Measurements from ENCODE around the gene HOXA3.

The HOXA3 gene

DNA sequence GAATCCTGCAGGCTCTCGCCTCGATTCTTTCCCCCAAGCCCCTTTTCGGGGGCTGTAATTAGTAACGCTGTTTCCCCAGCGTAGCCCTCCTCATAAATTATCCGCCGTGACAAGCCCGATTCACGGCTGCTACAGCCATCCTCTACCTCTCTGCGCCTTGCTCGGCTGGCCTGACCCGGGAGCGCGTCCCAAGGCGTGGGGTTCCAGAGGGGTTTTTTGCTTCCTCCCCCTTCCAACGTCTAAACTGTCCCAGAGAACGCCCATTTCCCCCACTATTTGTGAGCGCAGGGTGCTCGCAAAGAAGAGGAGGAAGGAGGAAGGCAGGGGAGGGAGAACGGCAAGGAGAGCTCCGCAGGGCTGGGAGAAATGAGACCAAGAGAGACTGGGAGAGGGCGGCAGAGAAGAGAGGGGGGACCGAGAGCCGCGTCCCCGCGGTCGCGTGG is 9.8 kb downstream of the HOXA3 start:
- DNase-seq: peak; percentile 68

DNA sequence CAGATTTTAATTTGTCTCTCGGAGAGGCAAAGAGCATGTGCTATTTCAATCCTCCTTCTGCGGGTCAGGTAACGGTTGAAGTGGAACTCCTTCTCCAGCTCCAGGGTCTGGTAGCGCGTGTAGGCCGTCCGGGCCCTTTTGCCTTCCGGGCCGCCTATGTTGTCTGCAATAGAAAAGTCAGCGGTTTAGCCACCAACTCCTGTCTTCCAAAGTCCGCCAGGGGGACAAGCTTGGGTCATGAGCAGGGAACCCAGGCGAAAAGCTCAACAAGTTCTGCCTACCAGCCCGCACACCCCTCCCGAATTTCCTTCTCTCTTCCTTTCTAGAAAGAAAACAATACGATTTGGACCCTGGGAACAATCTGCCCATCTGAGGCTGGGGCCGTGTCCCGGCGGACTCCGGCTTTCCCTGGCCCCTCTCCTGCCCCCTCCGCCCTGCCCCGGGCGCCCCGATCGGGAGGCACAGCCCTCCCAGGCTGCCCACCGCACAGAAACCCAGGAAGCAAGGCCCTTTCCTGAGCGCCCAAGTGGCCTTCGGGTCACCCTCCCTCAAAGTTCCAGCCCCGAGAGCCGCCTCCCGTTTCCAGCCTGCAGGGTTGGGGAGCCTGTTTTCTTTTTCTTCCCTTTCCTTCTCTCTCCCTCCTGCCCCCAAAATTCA is 10.3 kb downstream of the HOXA3 start:
- DNase-seq: peak; percentile 58

GRCh38 chr7:27141137-27141922 is 11.1 kb downstream of the HOXA3 start:
- DNase-seq: no peak

DNA sequence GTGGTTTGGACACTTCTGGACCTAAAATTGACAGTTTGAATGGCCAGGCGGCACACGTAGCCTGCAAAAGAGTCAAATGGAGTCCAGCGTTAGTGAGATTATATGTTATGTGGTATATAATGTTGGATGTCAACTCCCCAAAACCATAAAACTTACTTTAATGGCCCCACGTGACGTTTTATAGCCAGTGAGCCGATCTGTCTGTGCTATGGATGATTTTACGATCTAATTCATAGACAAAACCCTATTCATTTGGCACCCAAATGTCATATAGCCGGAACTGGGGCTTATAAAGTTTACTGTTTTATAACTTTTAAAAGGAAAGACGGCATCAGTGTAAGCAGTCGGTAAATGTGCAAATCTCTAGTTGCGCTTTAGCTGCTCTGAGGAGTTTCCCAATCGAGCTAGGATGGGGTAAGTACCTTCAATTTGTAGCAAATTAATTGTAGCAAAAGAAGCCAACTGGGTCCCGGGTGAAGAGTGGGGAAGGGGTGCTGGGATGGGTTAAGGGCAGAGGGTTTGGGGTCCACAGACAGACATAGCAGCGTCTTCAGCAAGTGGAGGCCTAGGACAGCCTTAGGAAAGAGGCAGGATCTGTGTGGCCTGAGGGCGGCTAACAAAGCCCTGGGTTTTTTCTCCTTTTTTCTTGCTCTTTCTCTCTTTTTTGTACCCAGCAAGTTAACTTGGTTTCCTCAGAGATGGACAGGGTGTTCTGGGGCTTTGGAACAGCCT is 12.1 kb downstream of the HOXA3 start:
- no peak for DNase-seq

DNA sequence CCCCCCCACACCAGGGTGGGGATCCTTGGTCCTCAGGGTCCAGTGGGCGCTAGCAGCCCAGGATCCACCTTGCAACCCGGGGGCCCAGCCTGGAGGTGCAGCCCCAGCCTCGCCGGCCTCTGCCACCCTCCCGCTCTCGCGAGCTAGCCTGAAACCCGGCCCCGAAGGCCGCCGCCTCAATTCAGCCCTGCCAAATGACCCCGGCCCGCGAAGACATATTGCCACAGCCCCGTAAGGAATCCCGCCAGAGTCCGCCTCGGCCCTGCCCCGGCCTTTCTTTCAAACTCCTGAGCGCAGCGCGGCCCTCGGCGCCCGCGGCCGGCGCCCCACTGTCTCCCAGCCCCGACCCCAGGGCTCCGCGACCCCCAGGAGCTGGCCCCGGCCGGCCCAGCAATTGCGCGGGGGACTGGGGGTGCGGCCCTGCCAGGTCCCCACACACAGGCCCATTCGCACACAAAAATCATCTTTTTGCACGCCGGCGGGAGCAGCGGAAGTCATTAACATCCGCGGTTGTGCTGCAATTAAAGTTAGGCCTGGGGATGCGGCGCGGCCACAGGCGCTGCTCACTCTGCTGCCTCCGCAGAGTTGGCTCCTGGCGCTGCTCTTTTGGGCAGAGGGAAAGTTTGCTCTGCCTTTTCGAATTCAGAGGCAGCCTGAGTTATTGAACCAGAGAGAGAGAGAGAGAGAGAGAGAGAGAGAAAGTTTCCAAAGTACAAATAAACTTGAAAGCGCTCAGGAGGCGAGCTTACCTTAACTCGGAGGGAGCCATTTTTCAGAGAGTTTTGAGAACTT is 12.9 kb downstream of the HOXA3 start:
- no peak for DNase-seq

GRCh38 chr7:27138985-27139333 is 13.4 kb downstream of the HOXA3 start:
- no peak for DNase-seq

- no peak for DNase-seq
Measured at GRCh38 chr7:27138472-27138871, 13.9 kb downstream of the HOXA3 start.

DNA sequence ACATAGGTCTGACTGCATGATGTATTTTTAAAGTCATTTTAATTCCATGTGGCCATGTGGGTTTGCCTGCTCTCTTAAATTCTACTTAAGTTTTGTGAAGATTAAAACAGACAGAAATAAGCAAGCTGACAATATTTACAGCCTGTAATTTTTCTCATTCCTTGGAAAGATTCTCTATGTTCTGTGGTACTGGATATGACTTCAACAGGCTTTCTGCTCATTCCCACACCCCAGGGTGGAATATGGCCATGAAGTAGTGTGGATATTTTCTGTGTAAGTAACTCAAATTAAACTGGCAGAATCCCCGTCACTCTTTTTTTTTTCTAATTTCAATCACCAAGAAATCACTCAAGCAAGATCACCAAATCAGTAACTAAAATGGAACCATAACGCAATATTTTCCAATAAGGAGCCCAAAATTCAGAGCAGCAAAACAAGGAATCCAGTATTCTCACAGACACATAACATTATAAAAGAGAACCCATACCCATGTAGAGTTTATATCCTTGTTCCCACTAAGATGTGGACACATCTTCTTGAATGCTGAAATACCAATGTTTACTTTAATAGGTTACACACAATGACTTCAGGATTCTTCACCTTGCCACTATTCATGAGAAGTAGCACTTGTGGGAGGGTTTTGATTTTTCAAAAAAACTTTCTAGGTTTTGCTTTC is 14.6 kb downstream of the HOXA3 start:
- DNase-seq: no peak

DNA sequence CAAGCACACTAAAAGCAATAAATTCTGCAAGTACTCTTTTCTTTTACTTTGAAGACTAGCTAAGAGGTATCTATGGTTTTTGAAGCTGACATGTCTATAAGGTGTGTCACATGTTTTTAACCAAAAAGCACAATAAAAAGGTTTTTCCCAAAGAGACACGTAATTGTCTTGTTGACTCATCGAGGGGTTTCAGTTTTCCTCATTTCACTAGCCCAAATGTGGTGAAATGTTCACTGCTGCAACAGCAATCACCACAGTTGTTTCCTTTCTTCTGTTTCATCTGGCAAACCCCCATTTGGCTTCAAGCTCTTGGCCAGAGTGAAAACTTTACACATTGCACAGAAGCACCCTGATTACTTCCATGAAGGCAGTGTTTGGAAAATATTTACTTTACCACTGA is 18.0 kb downstream of the HOXA3 start:
- DNase-seq: no peak

- no peak for DNase-seq
Measured at GRCh38 chr7:27133409-27134231, 18.8 kb downstream of the HOXA3 start.

DNA sequence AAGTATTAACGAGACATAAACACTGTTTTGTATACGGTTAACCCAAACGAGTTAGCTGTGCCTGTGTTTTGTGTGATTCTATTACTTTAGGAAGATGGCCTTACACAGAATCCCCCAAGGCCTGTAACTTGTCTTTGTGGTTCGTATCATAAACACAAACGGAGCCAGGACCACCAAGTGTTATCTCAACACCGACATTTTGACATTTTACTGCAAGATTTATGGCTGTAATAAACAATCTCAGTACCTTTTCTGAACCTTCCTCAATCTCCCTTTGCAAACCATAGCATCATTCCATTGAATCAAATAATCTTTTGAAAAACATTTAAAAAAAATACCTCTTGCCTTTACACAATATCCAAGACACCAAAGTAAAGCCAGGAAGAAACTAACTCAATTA is 19.4 kb downstream of the HOXA3 start:
- DNase-seq: no peak

GRCh38 chr7:27132214-27132613 is 20.2 kb downstream of the HOXA3 start:
- no peak for DNase-seq

GRCh38 chr7:27131390-27131819 is 21.0 kb downstream of the HOXA3 start:
- DNase-seq: no peak

DNA sequence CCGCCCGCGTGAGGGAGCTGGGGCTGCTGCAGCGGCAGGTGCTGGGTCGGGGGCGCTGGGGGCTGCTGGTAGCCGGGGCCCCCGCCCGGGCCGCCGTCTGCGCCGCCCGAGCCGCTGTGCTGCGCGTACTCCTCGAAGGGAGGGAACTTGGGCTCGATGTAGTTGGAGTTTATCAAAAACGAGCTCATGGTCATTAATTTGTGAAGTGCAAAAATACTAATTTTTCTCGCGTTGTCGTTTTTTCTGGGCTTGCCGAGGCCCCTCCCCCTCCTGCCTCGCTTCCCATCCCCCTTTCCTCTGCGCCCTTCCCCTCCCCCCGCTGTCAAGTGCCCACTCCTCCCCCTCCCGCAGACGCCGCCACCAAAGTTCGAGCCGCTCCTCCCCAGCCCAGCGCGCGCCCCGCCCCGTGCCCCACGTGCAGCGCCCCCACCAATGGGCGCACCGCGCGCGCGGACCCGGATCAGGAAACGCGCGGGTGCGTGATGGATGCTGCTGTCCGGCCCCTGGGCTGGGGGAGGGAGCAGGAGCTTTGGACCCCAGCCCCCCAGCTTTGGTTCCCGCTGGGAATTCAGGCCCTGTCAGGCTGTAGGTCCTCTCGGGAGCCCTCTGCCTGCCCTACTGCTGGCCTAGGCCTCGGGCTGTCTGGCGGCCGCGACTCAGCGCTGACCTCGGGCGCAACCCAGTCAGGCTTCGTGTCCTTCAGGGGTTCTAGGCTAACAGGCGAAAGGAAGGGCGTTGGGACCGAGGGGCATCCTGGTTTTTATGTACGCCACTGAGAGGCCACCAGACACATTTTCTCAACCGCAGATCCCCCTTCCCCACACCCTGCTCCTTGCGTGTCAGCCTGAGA is 21.6 kb downstream of the HOXA3 start, which contains the start of gene HOXA4:
Gene HOXA4, minus strand, starts transcription at position 218 of the 850 bp plus-strand sequence. Its CDS starts 24 bp downstream, at position 194.
- peak; percentile 84 for DNase-seq

- peak; percentile 52 for DNase-seq
Measured at GRCh38 chr7:27129729-27130539, 22.4 kb downstream of the HOXA3 start.

DNA sequence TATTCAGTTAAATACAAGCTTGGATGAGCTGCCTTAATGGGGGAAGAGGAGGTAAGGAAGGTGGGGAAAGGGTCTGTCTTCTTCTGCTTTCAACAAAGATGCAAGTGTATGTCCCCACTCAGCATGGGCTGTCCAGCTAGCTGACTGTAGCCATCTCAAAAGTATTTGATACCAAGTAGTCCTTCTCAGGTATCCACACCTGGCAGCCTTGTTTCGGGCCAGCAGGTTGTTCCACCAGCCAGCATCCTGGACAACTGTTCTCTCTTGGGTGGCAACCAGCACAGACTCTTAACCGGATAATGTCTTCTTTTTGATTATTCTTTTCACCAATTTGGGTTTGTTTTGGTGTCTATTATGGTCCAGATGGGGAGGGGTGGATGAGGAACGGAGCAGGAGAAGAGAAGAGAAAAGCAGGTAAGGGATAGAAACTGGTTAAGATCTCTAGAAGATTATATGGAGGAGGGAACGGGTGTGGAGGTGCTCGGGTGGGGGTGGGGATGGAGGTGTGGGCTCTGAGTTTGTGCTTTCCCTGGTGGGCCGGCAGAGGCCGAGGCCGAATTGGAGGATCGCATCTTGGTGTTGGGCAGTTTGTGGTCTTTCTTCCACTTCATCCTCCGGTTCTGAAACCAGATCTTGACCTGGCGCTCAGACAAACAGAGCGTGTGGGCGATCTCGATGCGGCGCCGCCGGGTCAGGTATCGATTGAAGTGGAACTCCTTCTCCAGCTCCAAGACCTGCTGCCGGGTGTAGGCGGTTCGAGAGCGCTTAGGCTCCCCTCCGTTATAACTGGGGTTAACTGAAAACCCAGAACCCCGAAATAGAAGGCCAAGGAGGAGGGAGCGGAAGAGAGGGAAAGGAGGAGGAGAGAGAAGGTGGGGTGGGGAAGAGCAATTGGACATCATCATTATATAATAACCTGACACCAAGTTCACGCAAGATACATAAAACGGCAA is 23.3 kb downstream of the HOXA3 start:
- DNase-seq: no peak

DNA sequence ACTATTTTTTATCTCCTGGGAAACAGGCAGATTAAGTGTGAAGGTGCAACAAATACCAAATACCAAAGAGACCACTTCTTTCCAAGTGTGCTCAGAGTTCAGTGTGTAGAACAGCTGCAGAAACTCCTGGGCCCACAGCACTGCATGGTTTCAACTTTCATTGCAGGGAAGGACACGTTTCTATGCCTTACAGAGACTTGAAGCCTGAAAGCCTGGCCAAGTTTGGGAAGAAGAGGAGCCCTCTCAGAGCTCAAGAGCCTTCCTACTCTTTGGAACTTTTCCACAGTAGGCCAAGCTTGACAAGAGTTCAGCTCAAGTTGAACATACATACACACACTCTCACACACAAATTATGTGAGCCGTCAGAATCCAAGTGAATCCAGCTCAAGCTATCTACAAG is 24.3 kb downstream of the HOXA3 start:
- no peak for DNase-seq
